Measurements from ENCODE around the gene INSIG1.

- TF ChIP-seq EZH2 (IDR thresholded peaks at IDR 0.05; ENCODE audit: low read depth): no peak
- TF ChIP-seq CTCF (conservative IDR thresholded peaks at IDR 0.05): no peak
Measured at GRCh38 chr7:155256761-155257481, 40.8 kb upstream of the INSIG1 start.

All from PC-9 (cell line).